Gastroesophageal sphincter (tissue), 4 donors: ENCODE measurements around the gene DEDD2. TPM values are rescaled to one million over a fixed set of nuclear protein-coding genes. Genes with fewer than 3 reads are reported as not detected.

Experiments used
- ATAC-seq: fragments of 150-250 bp; one replicate; pipeline ENCODE4 v1.9.1; 2016; ENCODE audit warnings: mild to moderate bottlenecking, moderate library complexity
- H3K27ac ChIP-seq, 4 donors: fragments of 200-600 bp; sonication (generic) in 3 of 4; 1 replicate in 3 of 4; 2 replicates in 1 of 4; pipeline ENCODE4 v1.5.1; 2016 to 2019
- H3K27me3 ChIP-seq: fragments of 200-600 bp; sonication (generic); one replicate; pipeline ENCODE4 v1.5.1; 2019
- H3K36me3 ChIP-seq, 2 donors: fragments of 200-600 bp; sonication (generic); one replicate each; pipeline ENCODE4 v1.5.1; 2019; ENCODE audit warnings: control low read depth in 1 of 2
- H3K4me1 ChIP-seq, 3 donors: fragments of 200-600 bp; sonication (generic); 1 replicate in 2 of 3; 2 replicates in 1 of 3; pipeline ENCODE4 v1.5.1; 2016 to 2019; ENCODE audit warnings: control low read depth in 2 of 3
- H3K4me3 ChIP-seq, 2 donors: fragments of 200-600 bp; sonication (generic); one replicate each; pipeline ENCODE4 v1.5.1; 2019; ENCODE audit warnings: mild to moderate bottlenecking in 1 of 2, moderate library complexity in 1 of 2
- H3K9me3 ChIP-seq, 3 donors: fragments of 200-600 bp; sonication (generic); one replicate each; pipeline ENCODE4 v1.5.1; 2017 to 2019; ENCODE audit warnings: control low read depth in 2 of 3
- CTCF ChIP-seq, 4 experiments: fragments of 200-600 bp in 2 of 4; fragments of 450-650 bp in 2 of 4; sonication (generic) in 1 of 4; IDR thresholded peaks; one replicate each; pipeline ENCODE4 v1.5.1; 2017 to 2019; ENCODE audit warnings: antibody characterized with exemption in 4 of 4, mild to moderate bottlenecking in 2 of 4, moderate library complexity in 2 of 4
- EP300 ChIP-seq: sonication (generic); formaldehyde crosslinking; IDR thresholded peaks from one replicate; pipeline ENCODE4 v1.6.1; 2017; ENCODE audit warnings: antibody characterized with exemption, mild to moderate bottlenecking
- POLR2A ChIP-seq, 2 donors: fragments of 450-650 bp; IDR thresholded peaks; one replicate each; pipeline ENCODE4 v1.6.1; 2017; ENCODE audit warnings: antibody characterized with exemption in 2 of 2, mild to moderate bottlenecking in 2 of 2, moderate library complexity in 1 of 2
- POLR2AphosphoS5 ChIP-seq: sonication (generic); formaldehyde crosslinking; IDR thresholded peaks from one replicate; pipeline ENCODE4 v1.6.1; 2017; ENCODE audit warnings: antibody characterized with exemption
- WGBS, 2 donors: methylation state at CpG; one replicate each; pipeline ENCODE4 v1.1.5; 2018; ENCODE audit warnings: low coverage in 1 of 2; 5-methylcytosine and 5-hydroxymethylcytosine counted together
- total RNA-seq, 4 donors: library from RNA; depleted of rRNA; stranded (reverse); fragments of >200 nt; gene quantifications; one replicate each; pipeline ENCODE4 v1.1.0, GENCODE V29; 2016

Gene DEDD2
- total RNA-seq, 4 donors from 2014 or later, result 31.1 to 39.3 (median 33.4) TPM

- 73 to 76% methylated on average over 3 to 4 of the region's 14 CpGs for WGBS, 2 donors
- no peaks in the 10 kb centered on the region for H3K9me3 ChIP-seq
- no peaks in the 10 kb centered on the region for H3K27me3 ChIP-seq
- H3K4me3 ChIP-seq, result no peak overlapping the region
- no peak for TF ChIP-seq CTCF (IDR thresholded peaks at IDR 0.05)
- TF ChIP-seq POLR2A (IDR thresholded peaks at IDR 0.05), result no peak
- no peak for TF ChIP-seq POLR2AphosphoS5
- no peak for TF ChIP-seq EP300
- ATAC-seq, result no peak
- peaks cover 0 to 100% of the 10 kb centered on the region in 2 donors for H3K36me3 ChIP-seq
- H3K4me1 ChIP-seq, result no peaks in the 10 kb centered on the region
- no peak overlapping the region for H3K27ac ChIP-seq
Measured at GRCh38 chr19:42206871-42207755, 10.4 kb downstream of the DEDD2 start.

GRCh38 chr19:42204664-42205063 lies 12.8 kb downstream of the DEDD2 start:
- Histone ChIP-seq H3K27ac (no peak overlapping the region), H3K36me3 (peaks cover 0 to 100% of the 10 kb centered on the region in 2 donors), H3K9me3 (no peaks in the 10 kb centered on the region), H3K4me1 (peaks cover 0 to 8% (median 0%) of the 10 kb centered on the region in 3 donors), H3K4me3 (no peak overlapping the region), H3K27me3 (no peaks in the 10 kb centered on the region)
- ATAC-seq, result no peak
- TF ChIP-seq CTCF (IDR thresholded peaks at IDR 0.05), result no peak
- no peak for TF ChIP-seq POLR2AphosphoS5
- no peak for TF ChIP-seq POLR2A (IDR thresholded peaks at IDR 0.05)
- no peak for TF ChIP-seq EP300
- WGBS, 2 donors, result 50 to 57% methylated on average over 1 to 2 of the region's 6 CpGs

GRCh38 chr19:42203700-42204099 lies 13.8 kb downstream of the DEDD2 start:
- H3K27ac ChIP-seq, result no peak overlapping the region
- H3K36me3 ChIP-seq, result peaks cover 0 to 100% of the 10 kb centered on the region in 2 donors
- no peak for TF ChIP-seq EP300
- no peak for TF ChIP-seq CTCF (IDR thresholded peaks at IDR 0.05)
- TF ChIP-seq POLR2A (IDR thresholded peaks at IDR 0.05), result no peak
- TF ChIP-seq POLR2AphosphoS5, result no peak
- 100% methylated on average over 2 of the region's 2 CpGs; no CpG with 5 or more reads in 1 of the 2 donors for WGBS, 2 donors
- H3K27me3 ChIP-seq, result no peaks in the 10 kb centered on the region
- no peak for ATAC-seq
- no peaks in the 10 kb centered on the region for H3K9me3 ChIP-seq
- no peak overlapping the region for H3K4me3 ChIP-seq
- peaks cover 0 to 9% (median 5%) of the 10 kb centered on the region in 3 donors for H3K4me1 ChIP-seq

- Histone ChIP-seq H3K4me1 (peaks cover 0 to 9% (median 5%) of the 10 kb centered on the region in 3 donors), H3K36me3 (peaks cover 0 to 100% of the 10 kb centered on the region in 2 donors), H3K27me3 (no peaks in the 10 kb centered on the region), H3K9me3 (no peaks in the 10 kb centered on the region), H3K4me3 (no peak overlapping the region), H3K27ac (peak overlapping the region in 1 of 4 donors; percentile 43)
- TF ChIP-seq POLR2A (IDR thresholded peaks at IDR 0.05) (no peak), EP300 (no peak), POLR2AphosphoS5 (no peak), CTCF (IDR thresholded peaks at IDR 0.05) (no peak)
- no peak for ATAC-seq
- WGBS, 2 donors, result 60 to 77% methylated on average over 1 to 4 of the region's 5 CpGs
Measured at GRCh38 chr19:42202290-42202880, 15.1 kb downstream of the DEDD2 start.
